Urinary bladder (tissue), 4 donors: ENCODE measurements around the gene GLCE. TPM values are rescaled to one million over a fixed set of nuclear protein-coding genes. Genes with fewer than 3 reads are reported as not detected.
"Not testable (repeated sequence)": the region's sequence is repeated elsewhere in the genome, so short reads cannot be mapped to it uniquely, and the experiment has no call there.

Experiments used
- DNase-seq: peaks from one replicate; pipeline ENCODE4 v3.0.0-alpha.2; 2015; ENCODE audit errors: extremely low spot score
- H3K27ac ChIP-seq: one replicate; pipeline ENCODE4 v1.5.1; 2013; ENCODE audit warnings: low read depth, mild to moderate bottlenecking, moderate library complexity
- H3K36me3 ChIP-seq: one replicate; pipeline ENCODE4 v1.6.1; 2013; ENCODE audit warnings: mild to moderate bottlenecking, moderate library complexity; ENCODE audit not compliant: insufficient read depth
- H3K4me1 ChIP-seq: one replicate; pipeline ENCODE4 v1.6.1; 2013; ENCODE audit warnings: mild to moderate bottlenecking, moderate library complexity; ENCODE audit not compliant: insufficient read depth
- H3K4me3 ChIP-seq: one replicate; pipeline ENCODE4 v1.5.1; 2013; ENCODE audit warnings: low read depth, low read length
- WGBS: extraction: QIAGEN DNeasy Blood & Tissue Kit; methylation state at CpG from one replicate; pipeline ENCODE4 v1.1.7; 2013; 5-methylcytosine and 5-hydroxymethylcytosine counted together
- polyA plus RNA-seq: library from polyadenylated mRNA; stranded (reverse); fragments of 200-250 nt; gene quantifications from one replicate; pipeline ENCODE4 v1.2.3, GENCODE V29; 2013
- total RNA-seq: library from RNA; depleted of rRNA; stranded (reverse); fragments of >200 nt; gene quantifications from one replicate; pipeline ENCODE4 v1.2.3, GENCODE V29; 2014
- donor health status: healthy with polysubstance abuse.
- donor health status: healthy.

The GLCE gene
- total and polyA plus RNA-seq, 2 donors: 9.6 to 44.4 TPM

DNA sequence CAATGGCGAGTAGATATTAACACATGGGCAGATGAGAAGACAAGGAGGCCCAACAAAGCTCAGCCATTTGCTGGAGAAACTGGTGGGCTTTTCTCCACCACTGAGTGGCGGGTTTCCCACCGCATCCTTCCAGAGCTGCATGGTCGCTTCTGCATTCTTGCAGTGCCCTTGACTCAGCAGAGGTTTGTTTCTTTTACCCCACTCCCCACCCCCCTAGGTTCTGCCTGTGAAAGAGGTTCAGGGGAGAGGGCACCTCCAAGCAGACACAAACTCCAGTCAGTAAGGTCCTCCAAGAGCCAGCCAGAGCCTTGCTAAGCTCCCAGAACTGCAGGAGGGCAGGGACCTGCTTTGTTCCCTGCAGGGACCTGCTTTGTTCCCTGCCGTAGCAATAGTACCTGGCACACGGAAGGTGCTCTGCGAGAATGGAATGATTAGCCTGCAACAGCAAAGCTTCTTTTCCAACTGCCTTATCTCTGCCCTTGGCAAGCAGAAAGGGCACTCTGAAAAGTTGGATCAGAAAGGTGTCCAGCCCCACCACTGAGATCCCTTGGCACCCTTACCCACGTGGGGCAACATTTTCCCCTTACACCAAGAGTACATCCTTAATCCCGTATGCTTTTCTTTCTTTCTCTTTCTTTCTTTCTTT is 139.6 kb downstream of the GLCE start:
- DNase-seq: no peak
- Histone ChIP-seq H3K4me3 (no peak overlapping the region), H3K4me1 (no peaks in the 10 kb centered on the region), H3K27ac (no peak overlapping the region), H3K36me3 (no peaks in the 10 kb centered on the region)
- WGBS: 64% methylated on average over 9 of the region's 9 CpGs

DNA sequence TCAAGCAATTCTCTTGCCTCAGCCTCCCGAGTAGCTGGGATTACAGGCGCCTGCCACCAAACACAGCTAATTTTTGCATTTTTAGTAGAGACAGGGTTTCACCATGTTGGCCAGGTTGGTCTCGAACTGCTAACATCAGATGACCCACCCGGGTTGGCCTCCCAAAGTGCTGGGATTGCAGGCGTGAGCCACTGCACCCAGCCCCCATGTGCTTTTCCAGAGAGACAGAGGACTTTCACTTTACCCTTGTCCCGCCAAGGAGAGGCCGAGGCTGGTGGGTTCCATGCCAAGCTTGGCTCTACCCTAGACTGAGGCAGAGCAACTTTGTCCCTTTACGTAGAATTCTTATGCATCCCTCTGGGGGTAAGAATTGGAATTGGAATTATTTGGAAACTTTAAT is 140.7 kb downstream of the GLCE start:
- WGBS: 95% methylated on average over 6 of the region's 8 CpGs
- not testable (repeated sequence) for DNase-seq, H3K4me1 ChIP-seq

DNA sequence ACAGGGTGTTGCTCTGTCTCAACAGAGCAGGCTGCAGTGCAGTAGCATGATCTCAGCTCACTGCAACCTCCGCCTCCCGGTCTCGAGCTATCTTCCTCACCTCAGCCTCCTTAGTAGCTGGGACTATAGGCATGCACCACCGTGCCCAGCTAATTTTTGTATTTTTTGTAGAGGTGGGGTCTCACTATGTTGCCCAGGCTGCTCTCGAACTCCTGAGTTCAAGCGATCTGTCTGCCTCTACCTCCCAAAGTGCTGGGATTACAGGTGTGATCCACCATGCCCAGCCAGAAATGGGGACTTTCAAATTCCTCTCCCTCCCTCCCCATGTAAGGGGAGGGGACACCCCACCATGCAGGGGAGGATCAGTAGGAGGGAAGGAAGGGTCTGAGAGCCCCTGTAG is 141.7 kb downstream of the GLCE start:
- DNase-seq, H3K4me1 ChIP-seq: not testable (repeated sequence)
- 93% methylated on average over 6 of the region's 6 CpGs for WGBS

More for the DNA sequence above, 140.7 kb downstream of the GLCE start:
- H3K36me3 ChIP-seq, H3K27ac ChIP-seq, H3K4me3 ChIP-seq: not testable (repeated sequence)

DNA sequence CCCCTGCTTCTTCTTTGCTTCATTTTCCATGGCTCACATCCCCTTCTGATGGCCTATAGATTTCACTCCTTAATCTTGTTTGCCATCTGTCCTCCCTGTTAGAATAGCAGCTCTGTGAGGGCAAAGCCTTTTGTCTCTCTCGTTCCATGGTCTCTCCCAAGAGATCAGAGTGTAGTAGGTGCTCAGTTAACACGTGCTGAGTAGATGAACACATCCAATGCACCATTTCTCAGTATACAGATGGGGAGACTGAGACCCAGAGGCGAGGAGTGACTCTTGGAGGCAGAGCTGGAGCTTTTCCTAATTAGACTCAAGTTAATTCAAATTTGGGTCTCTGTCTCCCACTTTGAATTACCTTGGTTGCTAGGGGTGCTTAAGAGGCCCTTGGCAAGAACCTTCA is 142.5 kb downstream of the GLCE start:
- 82% methylated on average over 3 of the region's 3 CpGs for WGBS

More for the DNA sequence above, 141.7 kb downstream of the GLCE start:
- not testable (repeated sequence) for H3K36me3 ChIP-seq, H3K4me3 ChIP-seq, H3K27ac ChIP-seq

GRCh38 chr15:69303337-69304181 is 143.1 kb downstream of the GLCE start:
- Histone ChIP-seq H3K27ac (no peak overlapping the region), H3K4me3 (no peak overlapping the region), H3K4me1 (no peaks in the 10 kb centered on the region), H3K36me3 (no peaks in the 10 kb centered on the region)
- WGBS: 78% methylated on average over 6 of the region's 6 CpGs
- no peak for DNase-seq

More for the DNA sequence above, 142.5 kb downstream of the GLCE start:
- Histone ChIP-seq H3K36me3 (no peaks in the 10 kb centered on the region), H3K4me1 (no peaks in the 10 kb centered on the region), H3K4me3 (no peak overlapping the region), H3K27ac (no peak overlapping the region)
- DNase-seq: no peak

GRCh38 chr15:69304182-69304545 is 143.7 kb downstream of the GLCE start:
- no peak overlapping the region for H3K27ac ChIP-seq
- H3K36me3 ChIP-seq: no peaks in the 10 kb centered on the region
- H3K4me1 ChIP-seq: no peaks in the 10 kb centered on the region
- no peak for DNase-seq
- 54% methylated on average over 5 of the region's 5 CpGs for WGBS
- H3K4me3 ChIP-seq: no peak overlapping the region

- no peak for DNase-seq
- Histone ChIP-seq H3K36me3 (no peaks in the 10 kb centered on the region), H3K4me1 (no peaks in the 10 kb centered on the region), H3K4me3 (no peak overlapping the region), H3K27ac (no peak overlapping the region)
- WGBS: 62% methylated on average over 20 of the region's 20 CpGs
Observed at GRCh38 chr15:69305204-69305931, 144.9 kb downstream of the GLCE start.

- no peak overlapping the region for H3K27ac ChIP-seq
- H3K4me1 ChIP-seq: no peaks in the 10 kb centered on the region
- WGBS: 94% methylated on average over 9 of the region's 9 CpGs
- no peak overlapping the region for H3K4me3 ChIP-seq
- H3K36me3 ChIP-seq: no peaks in the 10 kb centered on the region
- DNase-seq: no peak
Observed at GRCh38 chr15:69305933-69306568, 145.6 kb downstream of the GLCE start.

DNA sequence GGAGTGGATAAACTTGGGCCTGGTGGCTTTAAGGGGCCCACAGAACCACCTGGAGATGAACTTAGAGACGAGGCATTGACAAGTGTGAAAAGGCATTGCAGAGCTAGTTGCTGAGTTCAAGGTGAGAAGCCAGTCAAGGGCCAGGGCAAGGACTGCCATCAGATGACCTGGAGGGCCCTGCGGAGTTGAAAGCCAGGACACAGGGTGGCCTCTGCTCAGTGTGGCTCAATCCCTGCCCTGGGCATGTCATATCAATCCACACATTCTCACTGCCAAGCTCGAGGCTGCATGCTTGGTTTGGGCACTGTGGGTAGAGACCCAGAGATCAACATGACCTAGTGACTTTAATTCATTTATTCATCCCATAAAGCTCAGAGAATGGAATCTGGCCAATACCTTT is 147.5 kb downstream of the GLCE start:
- no peaks in the 10 kb centered on the region for H3K4me1 ChIP-seq
- 93% methylated on average over 3 of the region's 3 CpGs for WGBS
- no peak for DNase-seq
- H3K36me3 ChIP-seq: no peaks in the 10 kb centered on the region
- no peak overlapping the region for H3K4me3 ChIP-seq
- H3K27ac ChIP-seq: no peak overlapping the region

- no peak overlapping the region for H3K4me3 ChIP-seq
- no peaks in the 10 kb centered on the region for H3K4me1 ChIP-seq
- H3K27ac ChIP-seq: no peak overlapping the region
- 90% methylated on average over 5 of the region's 5 CpGs for WGBS
- H3K36me3 ChIP-seq: no peaks in the 10 kb centered on the region
- DNase-seq: no peak
Observed at GRCh38 chr15:69308949-69309348, 148.5 kb downstream of the GLCE start.

DNA sequence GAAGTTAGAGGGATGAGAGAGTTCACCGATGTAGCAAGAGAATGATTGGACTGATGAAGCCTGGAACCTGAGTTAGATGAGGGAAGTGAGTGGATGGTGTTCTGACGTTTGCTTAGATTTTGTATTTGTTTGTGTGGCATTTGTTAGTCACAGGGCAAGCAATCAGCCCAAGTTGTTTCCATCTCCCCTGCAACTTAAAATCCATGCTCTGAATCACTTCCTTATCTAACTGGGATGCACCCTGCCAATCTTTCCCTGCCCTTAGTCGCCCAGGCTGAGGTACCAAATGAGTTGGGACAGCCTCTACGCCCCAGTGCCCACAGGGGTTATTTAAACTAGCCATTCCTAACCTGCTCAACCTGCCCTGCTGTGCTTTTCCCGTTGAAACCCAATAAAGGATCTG is 150.9 kb downstream of the GLCE start:
- WGBS: 73% methylated on average over 5 of the region's 5 CpGs
- no peak for DNase-seq
- Histone ChIP-seq H3K4me3 (no peak overlapping the region), H3K36me3 (no peaks in the 10 kb centered on the region), H3K27ac (no peak overlapping the region), H3K4me1 (no peaks in the 10 kb centered on the region)

DNA sequence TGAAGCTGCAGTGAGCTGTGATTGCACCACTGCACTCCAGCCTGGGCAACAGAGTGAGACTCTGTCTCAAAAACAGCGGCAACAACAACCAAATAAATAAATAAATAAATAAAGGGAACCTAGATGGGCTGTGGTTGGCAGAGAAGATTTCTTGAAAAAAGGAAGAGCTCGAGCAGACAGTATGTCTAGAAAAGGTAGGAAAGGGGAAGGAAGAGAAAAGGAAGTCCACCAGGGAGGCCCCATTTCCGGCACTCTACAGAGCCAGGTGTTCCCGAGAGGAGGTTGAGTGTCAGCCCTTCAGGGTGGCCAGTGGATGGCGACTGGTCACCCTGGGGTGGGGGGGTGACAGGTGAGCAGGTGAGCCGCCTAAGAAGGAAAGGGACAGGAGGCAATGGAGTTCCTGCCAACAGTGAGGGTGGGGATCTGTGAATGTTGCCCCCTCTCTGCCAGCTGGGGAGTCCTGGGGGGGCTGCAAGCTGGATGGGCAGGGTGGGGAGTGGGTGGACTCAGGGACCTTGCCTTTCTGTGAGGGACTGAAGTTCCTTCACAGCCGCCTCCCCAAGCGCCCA is 153.1 kb downstream of the GLCE start:
- H3K36me3 ChIP-seq: no peaks in the 10 kb centered on the region
- no peak for DNase-seq
- H3K27ac ChIP-seq: no peak overlapping the region
- 85% methylated on average over 8 of the region's 8 CpGs for WGBS
- H3K4me3 ChIP-seq: no peak overlapping the region
- H3K4me1 ChIP-seq: no peaks in the 10 kb centered on the region

DNA sequence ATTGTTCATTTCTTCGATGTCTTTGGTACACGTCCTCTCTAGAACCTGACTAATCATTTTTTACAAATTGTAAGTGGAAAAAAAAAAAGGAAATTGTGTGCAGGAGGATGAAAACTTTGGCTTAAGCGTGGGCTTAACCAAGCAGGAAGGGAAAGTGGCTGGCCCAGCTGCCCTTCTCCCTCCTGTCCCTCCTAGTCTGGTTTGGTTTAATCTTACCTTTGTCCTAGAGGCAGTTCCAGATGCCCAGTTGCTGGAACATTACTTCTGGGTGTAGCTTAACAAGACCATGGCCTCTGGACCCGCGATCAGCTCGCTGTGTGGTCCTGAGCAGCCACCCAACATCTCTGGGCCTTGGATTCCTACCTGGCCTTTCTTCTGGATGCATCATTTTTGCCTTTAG is 153.7 kb downstream of the GLCE start:
- H3K36me3 ChIP-seq: no peaks in the 10 kb centered on the region

More for the DNA sequence above, 153.7 kb downstream of the GLCE start:
- 86% methylated on average over 6 of the region's 6 CpGs for WGBS
- DNase-seq: no peak
- Histone ChIP-seq H3K4me3 (no peak overlapping the region), H3K4me1 (no peaks in the 10 kb centered on the region), H3K27ac (no peak overlapping the region)
